GM12892 (cell line): Measurements from ENCODE around the gene FOXL1.

Experiments used
- DNase-seq: peaks from one replicate; pipeline ENCODE4 v3.0.0; 2011; ENCODE audit not compliant: insufficient read length
- FAIRE-seq: peaks from 2 replicates; lab custom pipeline; 2011; peaks lifted over from hg19 to GRCh38; lab: Jason Lieb, UNC
- POLR2A ChIP-seq: IDR thresholded peaks from 2 replicates; pipeline ENCODE4 v1.6.1; 2011; ENCODE audit warnings: low read depth, low read length, control low read depth
- POLR2AphosphoS5 ChIP-seq: IDR thresholded peaks from 2 replicates; pipeline ENCODE4 v1.6.1; 2011; ENCODE audit warnings: low read depth, low read length, control low read depth
- TAF1 ChIP-seq: IDR thresholded peaks from 2 replicates; pipeline ENCODE4 v1.6.1; 2011; ENCODE audit warnings: low read depth, mild to moderate bottlenecking, control low read depth, low read length, borderline replicate concordance

Gene FOXL1

GRCh38 chr16:86590501-86591144 lies 12.3 kb downstream of the FOXL1 start:
- DNase-seq (no peak), FAIRE-seq (no peak)
- no peak for TF ChIP-seq POLR2A
- TF ChIP-seq POLR2AphosphoS5, result no peak
- no peak for TF ChIP-seq TAF1

GRCh38 chr16:86591270-86591669 lies 12.9 kb downstream of the FOXL1 start:
- TF ChIP-seq POLR2AphosphoS5 (no peak), TAF1 (no peak), POLR2A (no peak)
- DNase-seq (no peak), FAIRE-seq (no peak)

- DNase-seq (no peak), FAIRE-seq (no peak)
- TF ChIP-seq POLR2AphosphoS5, result no peak
These were observed 15.7 kb downstream of the FOXL1 start for GRCh38 chr16:86593913-86594620.

- no peak for FAIRE-seq
- DNase-seq, result no peak
- TF ChIP-seq TAF1 (no peak), POLR2AphosphoS5 (no peak), POLR2A (no peak)
These were observed 16.4 kb downstream of the FOXL1 start for GRCh38 chr16:86594721-86595120.

- DNase-seq (no peak), FAIRE-seq (no peak)
- TF ChIP-seq POLR2A (no peak), POLR2AphosphoS5 (no peak), TAF1 (no peak)
These were observed 17.7 kb downstream of the FOXL1 start for GRCh38 chr16:86595983-86596605.

- DNase-seq (no peak), FAIRE-seq (no peak)
- TF ChIP-seq POLR2AphosphoS5 (no peak), POLR2A (no peak), TAF1 (no peak)
These were observed 19.0 kb downstream of the FOXL1 start for GRCh38 chr16:86597126-86597879.

- FAIRE-seq, result no peak
- no peak for TF ChIP-seq TAF1
- TF ChIP-seq POLR2A, result no peak
- no peak for TF ChIP-seq POLR2AphosphoS5
- no peak for DNase-seq
These were observed 19.7 kb downstream of the FOXL1 start for GRCh38 chr16:86597880-86598606.

GRCh38 chr16:86598607-86599565 lies 20.5 kb downstream of the FOXL1 start:
- TF ChIP-seq TAF1, result no peak
- TF ChIP-seq POLR2AphosphoS5, result no peak
- no peak for TF ChIP-seq POLR2A
- FAIRE-seq (no peak), DNase-seq (no peak)

GRCh38 chr16:86601356-86601755 lies 23.0 kb downstream of the FOXL1 start:
- TF ChIP-seq POLR2AphosphoS5, result no peak
- no peak for TF ChIP-seq POLR2A
- FAIRE-seq, result no peak
- DNase-seq, result no peak

GRCh38 chr16:86602521-86602920 lies 24.2 kb downstream of the FOXL1 start:
- no peak for FAIRE-seq
- DNase-seq, result no peak
- TF ChIP-seq POLR2AphosphoS5 (no peak), TAF1 (no peak), POLR2A (no peak)

- FAIRE-seq (peak; percentile 21), DNase-seq (no peak)
- TF ChIP-seq POLR2AphosphoS5 (no peak), POLR2A (no peak), TAF1 (no peak)
These were observed 26.3 kb downstream of the FOXL1 start for GRCh38 chr16:86604436-86605193.
